HG03095 (cell line): ENCODE data around the gene RGS17.
"Not testable (repeated sequence)": the region's sequence is repeated elsewhere in the genome, so short reads cannot be mapped to it uniquely, and the experiment has no call there.

Experiments used
- ATAC-seq: cut with Tn5 transposase; IDR thresholded peaks from one replicate; pipeline ENCODE4 v1.9.1; 2021; ENCODE audit warnings: moderate library complexity; ENCODE audit not compliant: unreplicated experiment

The RGS17 gene

DNA sequence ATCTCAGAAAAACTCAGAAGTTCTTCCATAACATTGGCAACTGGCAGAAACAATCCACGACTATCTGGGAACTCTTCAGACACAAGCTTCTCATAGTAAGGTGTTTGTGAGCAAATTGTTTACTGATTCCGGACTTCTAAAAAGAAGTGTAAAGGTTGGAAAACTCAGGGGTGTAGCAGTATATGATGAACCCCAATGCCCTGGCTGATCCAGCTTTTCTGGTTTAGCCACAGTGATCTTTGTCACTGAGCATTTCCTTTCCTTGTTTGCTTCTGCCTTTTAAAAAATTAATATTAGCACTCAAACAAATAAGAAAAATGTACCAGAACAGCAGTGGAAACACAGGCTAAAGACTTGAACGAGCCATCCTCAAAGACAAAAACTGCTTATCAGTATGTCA lies 4.9 kb downstream of the RGS17 start:
- no peak for ATAC-seq

DNA sequence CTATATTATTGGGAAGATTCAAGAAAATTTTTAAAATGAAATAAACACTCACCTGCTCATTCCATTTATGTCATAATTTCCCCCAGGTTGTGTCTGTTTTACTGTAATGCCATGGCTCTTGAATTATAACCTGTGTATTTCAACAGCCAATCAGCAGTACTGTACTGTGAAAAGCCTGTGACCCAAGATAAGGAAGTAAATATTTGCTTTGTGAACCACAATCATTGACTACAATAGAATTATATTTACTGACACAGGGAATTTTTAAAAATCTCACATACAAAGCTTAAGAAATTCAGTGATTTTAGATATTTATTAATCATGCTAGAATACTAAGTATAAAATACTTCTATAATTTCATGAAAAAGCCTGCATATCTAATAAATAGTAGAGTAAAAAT lies 6.0 kb downstream of the RGS17 start:
- ATAC-seq, result no peak

DNA sequence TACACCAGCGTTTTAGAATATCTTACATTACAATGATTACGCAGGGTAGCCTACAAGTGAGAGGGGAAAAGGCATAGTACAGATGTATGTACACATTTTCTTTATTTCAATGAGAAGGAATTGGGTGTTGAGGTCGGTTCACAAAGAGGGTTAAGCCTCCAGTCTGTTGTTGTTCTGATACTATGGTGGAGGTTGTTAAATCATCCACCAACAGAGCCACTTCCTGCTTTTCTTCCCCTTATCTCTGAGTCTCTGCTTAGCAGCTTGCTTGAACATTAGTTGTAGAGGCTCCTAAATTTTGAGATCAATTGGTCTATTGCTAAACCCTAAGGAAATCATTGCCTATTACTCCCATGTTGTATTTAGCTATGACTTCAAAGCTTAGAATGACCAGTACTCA lies 7.3 kb downstream of the RGS17 start:
- ATAC-seq, result peak; percentile 50

DNA sequence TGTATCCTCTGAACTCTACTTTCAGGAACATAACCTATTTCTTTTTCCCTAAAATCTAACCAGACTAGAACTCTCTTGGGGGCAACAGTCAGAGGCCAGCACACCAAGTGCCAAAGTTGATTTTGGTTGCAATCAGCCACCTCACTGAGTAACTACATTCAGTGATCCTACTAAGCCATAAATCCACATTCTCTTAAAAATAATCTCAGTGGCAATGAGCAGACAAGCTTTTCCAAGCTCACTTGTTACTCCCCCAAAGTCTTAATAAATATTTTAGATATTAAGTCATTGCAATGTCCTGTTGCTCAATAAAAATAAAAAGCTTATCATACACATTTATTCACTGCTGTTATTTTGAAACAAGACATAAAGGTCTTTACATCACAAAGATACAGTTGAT lies 9.8 kb downstream of the RGS17 start:
- no peak for ATAC-seq

DNA sequence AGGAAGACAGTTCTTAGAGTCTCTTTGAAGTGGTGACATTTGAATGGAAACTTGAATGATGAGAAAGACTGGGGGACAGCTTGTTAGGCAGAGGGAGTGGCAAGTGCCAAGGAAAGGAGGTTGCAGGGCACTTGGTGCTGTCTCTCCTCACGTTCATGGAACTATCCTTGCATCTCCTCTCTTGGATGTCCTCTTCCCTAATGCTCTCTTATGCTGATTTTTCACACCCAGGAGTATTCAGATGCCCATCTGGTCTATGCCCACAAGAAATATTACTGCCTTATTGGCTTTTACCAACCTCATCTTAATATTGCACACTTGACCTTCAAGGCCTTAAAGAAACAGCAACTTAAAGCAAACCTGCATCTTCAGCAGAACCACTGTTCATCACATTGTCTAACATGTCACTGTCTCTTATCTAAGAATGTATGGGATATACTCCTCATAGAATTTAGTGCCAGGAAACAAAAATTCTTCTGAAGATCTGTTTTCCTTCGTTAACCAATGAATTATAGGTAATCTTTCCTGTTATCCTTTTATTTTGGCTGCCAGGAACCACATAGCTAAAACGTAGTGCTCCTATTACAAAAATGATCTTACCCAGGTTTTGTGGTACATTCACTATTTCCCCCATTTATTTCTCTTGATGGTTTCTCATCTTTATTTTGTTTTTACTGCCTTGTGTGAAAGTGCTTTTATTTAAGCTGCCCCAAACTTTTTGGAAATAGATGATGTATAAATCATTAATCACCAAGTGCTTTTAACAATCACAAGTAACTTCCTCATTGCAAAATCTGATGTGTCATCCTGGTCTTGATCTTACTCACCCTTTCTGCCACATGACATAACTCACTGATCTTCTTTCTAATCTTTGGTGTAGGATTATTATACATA lies 12.8 kb downstream of the RGS17 start:
- peak; percentile 99 for ATAC-seq

DNA sequence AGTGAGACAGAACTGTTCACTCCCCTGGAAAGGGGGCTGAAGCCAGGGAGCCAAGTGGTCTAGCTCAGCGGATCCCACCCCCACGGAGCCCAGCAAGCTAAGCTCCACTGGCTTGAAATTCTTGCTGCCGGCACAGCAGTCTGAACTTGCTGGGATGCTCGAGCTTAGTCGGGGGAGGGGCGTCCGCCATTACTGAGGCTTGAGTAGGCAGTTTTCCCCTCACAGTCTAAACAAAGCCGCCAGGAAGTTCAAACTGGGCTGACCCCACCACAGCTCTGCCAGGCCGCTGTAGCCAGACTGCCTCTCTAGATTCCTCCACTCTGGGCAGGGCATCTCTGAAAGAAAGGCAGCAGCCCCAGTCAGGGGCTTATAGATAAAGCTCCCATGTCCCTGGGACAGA lies 20.0 kb downstream of the RGS17 start:
- not testable (repeated sequence) for ATAC-seq

DNA sequence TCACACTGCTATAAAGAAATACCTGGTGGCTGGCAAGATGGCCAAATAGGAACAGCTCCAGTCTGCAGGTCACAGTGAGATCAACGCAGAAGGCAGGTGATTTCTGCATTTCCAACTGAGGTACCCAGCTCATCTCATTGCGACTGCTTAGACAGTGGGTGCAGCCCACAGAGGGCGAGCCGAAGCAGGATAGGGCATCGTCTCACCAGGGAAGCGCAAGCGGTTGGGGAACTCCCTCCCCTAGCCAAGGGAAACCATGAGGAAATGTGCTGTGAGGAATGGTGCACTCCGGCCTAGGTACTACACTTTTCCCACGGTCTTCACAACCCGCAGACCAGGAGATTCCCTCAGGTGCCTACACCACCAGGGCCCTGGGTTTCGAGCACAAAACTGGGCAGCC lies 20.5 kb downstream of the RGS17 start:
- ATAC-seq, result not testable (repeated sequence)

DNA sequence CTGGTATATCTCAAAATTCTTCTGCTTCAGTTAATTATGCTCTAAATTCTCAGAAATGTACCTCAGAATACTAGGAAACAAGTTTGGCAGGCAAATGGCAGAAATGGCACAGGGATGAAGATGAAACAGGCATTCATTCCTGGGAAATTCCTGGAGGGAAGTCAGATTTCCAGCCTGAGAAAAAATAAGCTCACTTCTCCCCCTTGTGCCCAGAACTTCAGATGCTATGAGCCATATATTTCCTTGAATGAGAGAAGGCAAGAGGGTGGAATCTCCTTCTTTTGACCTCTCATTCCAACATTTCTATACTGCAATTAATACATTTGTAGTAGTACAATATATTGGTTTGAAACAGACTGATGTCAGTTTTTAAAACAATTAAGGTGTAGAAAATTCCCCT lies 22.8 kb downstream of the RGS17 start:
- no peak for ATAC-seq

DNA sequence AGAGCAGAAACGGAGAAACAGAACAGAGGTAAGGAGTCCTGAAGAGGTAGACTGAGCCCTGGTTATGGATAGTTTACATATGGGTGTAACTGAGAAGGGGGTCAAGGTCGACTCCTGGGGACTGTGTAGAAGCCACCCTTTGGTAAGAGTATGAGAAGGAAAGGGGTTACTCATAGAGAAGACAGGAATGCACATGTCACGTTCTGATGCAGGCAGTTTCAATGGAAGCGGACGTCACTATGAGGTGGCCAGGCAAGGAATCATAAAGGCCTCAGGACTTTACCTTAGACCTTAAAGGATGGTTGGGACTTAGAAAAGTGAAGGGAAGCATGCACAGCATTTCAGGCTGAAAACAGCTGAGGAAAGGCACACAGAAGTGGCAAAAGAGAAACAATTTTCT lies 25.1 kb downstream of the RGS17 start:
- ATAC-seq, result no peak

DNA sequence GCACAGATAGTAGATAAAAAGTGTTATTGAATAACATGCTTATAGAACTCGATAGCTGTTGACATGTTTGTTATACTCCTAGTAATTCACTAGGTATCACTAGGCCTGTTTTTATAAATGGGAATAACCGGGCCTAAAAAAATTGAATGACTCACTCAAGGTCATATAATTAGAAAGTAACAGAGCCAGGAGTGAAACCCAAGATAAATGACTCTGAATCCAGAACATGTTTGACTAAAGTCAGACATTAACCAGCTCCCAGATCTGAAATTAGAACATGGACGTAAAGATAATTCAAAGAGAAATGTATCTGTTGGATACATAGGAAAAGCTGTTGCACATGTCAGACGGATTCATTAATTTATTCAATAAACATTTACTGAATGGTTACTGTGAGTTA lies 26.9 kb downstream of the RGS17 start:
- no peak for ATAC-seq

DNA sequence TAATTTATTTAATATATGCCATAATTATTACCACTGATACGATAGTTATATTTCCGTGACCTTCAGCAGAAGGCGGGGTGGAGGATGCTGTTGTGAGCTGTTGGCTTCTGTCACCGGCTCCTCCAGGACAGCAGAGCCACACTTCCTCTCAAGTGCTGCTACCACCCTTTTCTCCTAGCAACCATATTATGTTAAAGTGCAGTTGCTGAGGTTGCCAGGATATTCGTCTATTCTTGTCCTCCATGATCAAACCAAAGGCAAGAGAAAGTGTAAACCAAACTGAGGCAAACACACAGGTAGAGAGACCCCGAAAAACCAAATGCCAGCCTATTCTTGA lies 27.8 kb downstream of the RGS17 start:
- ATAC-seq, result no peak

DNA sequence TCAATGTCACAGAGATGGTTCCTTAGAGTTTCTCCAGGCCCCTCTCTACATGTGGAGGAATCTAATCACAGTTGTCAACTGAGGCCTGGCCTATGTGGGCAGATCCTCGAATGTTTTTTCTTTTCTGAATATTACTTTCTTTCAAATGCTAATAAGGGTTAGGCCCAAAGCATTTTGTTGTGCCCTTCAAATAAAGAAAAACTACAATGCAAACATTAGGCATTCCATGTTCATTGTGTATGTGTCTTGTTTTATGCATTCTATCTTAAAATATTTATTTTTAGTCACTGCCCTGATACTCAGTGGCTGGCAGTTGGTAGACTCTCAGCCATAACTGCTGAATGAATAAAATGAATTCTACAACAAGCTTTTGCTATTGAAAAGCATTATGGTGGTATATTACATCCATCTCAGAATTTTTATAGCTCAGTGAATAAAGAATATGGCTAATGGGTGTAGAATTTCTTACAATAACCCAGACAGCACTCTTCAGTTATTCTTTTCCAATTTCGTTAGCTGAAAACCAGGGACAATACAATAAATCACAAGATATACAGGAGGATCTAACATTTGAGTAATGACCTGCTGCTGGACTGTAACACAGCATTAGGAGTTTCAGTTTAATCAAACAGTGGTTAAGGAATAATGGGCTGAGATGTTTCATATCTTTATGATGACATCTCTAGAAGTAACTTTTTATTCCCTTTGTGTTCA lies 28.3 kb downstream of the RGS17 start:
- no peak for ATAC-seq

DNA sequence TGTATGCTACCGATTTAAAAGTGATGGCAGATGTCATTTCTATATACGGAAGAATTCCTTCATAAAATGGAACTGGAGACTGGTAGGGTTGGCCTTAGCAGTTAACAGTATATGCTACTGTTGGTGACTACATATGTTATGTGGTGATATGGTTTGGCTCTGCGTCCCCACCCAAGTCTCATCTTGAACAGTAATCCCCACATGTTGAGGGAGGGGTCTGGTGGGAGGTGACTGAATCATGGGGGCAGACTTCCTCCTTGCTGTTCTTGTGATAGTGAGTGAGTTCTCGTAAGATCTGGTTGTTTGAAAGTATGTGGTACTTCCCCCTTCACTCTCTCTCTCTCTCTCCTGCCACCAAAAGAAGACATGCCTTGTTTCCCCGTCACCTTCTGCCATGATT lies 29.6 kb downstream of the RGS17 start:
- ATAC-seq, result no peak

DNA sequence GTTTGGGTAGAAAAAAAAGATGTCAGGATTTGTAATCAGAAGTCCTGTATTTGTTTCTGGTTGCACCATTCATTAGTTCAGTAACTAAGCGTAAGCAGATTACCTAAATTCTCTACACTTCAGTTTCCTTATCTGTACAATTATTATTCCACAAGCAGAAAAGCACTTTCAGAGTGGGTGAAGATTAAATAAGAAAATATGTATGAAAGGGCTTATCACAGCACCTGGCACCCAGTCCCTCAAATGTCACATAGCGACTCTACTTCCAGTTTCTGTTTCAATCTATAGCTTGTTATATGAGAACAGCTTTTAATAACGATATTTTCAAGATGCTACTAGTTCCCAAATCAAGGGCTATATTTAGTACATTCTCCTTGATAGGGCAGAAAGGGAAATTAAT lies 31.4 kb downstream of the RGS17 start:
- peak; percentile 64 for ATAC-seq

DNA sequence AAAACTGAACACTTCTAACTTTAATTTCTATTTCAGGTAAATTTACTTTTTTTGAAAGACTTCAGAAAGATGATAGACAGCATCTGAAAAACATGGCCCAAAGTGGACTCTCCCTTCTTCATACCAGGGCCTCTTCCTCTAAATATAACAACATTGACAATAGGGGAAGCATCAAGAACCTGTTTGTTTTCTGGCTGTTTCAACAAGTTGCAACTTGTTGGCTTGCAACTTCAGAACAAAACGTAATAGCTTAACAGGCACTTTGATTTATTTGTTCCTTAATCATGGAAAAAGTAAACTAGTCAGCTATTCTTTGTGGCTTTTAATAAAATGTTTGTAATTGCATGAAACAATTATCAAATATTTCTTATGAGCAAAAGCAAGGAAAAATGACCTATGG lies 34.3 kb downstream of the RGS17 start:
- no peak for ATAC-seq

DNA sequence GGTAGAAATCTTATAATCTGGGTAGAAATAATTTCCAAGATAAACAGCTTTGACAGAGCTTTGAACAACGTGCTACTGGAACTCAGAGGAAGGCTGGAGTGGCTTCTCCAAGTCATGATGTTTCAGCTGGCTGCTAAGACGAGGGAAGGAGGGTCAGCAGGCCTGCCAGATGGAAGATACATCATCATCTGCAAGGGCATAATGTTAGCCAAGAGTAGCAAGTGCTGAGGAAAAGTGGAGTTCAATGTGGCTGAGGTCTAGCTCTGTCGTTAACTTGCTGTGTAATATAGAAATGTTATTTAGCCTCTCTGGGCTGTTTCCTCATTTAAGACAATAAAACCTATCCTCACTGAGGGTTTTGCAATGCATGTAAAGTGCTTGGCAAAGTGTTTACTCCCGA lies 35.1 kb downstream of the RGS17 start:
- ATAC-seq, result no peak

DNA sequence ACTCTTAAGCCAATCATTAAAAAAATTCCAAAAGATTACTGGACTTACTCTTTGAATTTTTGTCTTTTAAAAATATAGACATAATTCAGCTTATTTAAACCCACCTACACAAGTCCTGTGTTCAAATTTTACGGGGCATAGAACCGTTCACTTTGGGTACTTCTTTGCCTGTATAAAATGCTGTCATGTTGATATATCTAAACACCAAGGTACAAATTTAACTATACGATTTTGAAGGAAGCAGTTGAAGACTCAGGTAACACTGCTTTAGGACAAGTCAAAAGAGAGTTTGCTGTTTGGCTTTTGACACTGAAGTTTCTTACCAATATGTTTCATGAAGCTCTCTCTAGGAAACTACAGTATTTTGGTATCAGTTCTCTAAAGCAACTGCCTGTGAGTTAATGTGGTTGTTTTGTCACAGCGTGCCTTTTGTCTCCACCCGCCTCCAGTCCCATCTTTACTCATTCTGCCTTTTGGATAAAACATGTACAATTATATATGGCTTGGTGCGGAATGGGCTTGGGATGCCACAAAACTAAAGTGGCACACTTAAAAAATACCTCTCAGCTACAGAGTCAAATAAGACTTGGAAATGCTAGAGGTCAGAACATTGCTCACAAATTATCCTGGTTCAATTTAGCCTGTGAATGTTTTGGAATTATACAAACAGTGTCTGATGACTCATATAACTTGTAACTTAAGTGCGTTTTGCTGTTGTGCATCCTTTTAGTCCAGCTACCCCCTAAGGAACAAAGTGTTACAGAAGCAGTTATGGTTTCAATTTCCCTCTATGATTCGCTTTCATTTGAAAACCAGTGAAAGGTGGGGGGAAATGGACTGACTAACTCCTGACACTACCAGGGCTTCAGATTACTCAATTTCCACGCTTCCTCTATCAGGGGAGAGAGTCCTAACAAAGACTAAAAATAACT lies 38.7 kb downstream of the RGS17 start:
- ATAC-seq, result peak; percentile 91

DNA sequence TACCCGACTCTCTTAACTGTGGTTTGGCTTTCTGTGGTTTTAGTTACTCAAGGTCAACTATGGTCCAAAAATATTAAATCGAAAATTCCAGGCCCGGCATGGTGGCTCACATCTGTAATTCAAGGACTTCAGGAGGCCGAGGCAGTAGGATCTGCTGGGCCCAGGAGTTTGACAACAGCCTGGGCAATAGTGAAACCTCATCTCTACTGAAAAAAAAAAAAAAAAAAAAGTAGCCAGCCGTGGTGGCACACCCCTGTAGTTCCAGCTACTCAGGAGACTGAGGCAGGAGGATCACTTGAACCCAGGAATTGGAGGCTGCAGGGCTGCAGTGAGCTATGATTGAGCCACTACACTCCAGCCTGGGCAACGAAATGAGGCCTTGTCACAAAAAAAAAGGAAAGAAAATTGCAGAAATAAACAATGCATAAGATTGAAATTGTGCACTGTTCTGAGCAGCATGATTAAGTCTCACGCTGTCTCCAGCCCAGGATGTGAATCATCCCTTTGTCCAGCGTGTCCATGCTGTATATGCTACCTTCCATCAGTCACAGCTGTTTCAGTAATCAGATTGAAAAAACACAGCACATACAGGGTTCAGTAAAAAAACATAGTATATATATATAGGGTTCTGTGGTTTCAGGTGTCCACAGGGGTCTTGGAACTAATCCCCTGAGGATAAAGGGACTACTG lies 40.7 kb downstream of the RGS17 start:
- ATAC-seq, result no peak

DNA sequence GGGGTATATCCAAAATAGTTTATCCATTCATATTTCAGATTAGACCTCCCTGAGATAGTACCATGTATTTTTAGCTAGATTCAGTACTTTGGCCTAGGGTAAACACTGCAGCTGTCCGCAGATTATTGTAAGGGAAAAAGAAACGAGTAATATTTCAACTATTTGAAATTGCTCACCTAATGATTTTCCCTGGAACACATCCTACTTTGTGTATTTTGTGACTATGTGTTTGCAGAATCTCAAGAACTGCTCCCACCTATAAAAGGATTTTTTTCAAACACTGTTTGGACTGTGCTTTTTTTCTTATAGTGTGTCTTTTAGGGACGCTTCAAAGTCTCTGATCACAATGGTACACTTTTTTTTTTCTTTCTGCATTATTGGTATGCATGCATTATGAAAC lies 42.3 kb downstream of the RGS17 start:
- no peak for ATAC-seq

DNA sequence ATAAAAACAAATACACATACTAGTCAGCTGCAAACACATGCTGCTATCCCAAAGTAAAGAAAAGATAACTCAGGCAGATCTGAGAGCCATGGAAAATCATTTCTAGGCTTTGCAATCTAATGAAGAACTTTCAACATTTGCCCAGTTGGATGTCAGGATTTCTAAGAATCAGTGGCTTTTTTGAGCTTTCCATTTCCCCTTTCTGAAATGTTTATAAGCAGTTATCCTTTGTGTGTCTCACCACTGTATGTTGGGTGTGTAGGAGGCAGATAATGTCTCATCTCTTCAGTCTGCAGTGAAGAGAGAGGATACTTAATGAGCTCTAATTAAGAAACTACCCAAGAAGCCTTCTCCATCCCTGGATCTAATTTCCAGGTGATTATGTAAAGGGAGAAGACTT lies 43.6 kb downstream of the RGS17 start:
- ATAC-seq, result no peak
